GM18909 (cell line): ENCODE data around the gene TEX29.

ENCODE experiments used
- ATAC-seq: cut with Tn5 transposase; IDR thresholded peaks from one replicate; pipeline ENCODE4 v1.9.1; 2021; ENCODE audit warnings: mild to moderate bottlenecking; ENCODE audit not compliant: unreplicated experiment, poor library complexity

The TEX29 gene

GRCh38 chr13:111363591-111363990 lies 43.1 kb downstream of the TEX29 start:
- ATAC-seq, result no peak

GRCh38 chr13:111365149-111366005 lies 44.9 kb downstream of the TEX29 start:
- ATAC-seq, result no peak

- no peak for ATAC-seq
Observed at GRCh38 chr13:111367340-111367739, 46.9 kb downstream of the TEX29 start.

GRCh38 chr13:111368091-111368490 lies 47.6 kb downstream of the TEX29 start:
- no peak for ATAC-seq

GRCh38 chr13:111370147-111370546 lies 49.7 kb downstream of the TEX29 start:
- ATAC-seq, result no peak

GRCh38 chr13:111370570-111371535 lies 50.4 kb downstream of the TEX29 start:
- ATAC-seq, result no peak

- ATAC-seq, result no peak
Observed at GRCh38 chr13:111371720-111372119, 51.3 kb downstream of the TEX29 start.

- ATAC-seq, result no peak
Observed at GRCh38 chr13:111372651-111373425, 52.4 kb downstream of the TEX29 start.

- no peak for ATAC-seq
Observed at GRCh38 chr13:111373486-111373885, 53.0 kb downstream of the TEX29 start.

GRCh38 chr13:111380431-111380830 lies 60.0 kb downstream of the TEX29 start:
- ATAC-seq, result no peak

- ATAC-seq, result no peak
Observed at GRCh38 chr13:111382411-111382810, 62.0 kb downstream of the TEX29 start.

GRCh38 chr13:111382877-111383276 lies 62.4 kb downstream of the TEX29 start:
- no peak for ATAC-seq

- no peak for ATAC-seq
Observed at GRCh38 chr13:111383591-111384440, 63.4 kb downstream of the TEX29 start.

- no peak for ATAC-seq
Observed at GRCh38 chr13:111384441-111385182, 64.2 kb downstream of the TEX29 start.

GRCh38 chr13:111385183-111385857 lies 64.9 kb downstream of the TEX29 start:
- ATAC-seq, result no peak

- no peak for ATAC-seq
Observed at GRCh38 chr13:111387026-111387871, 66.8 kb downstream of the TEX29 start.

GRCh38 chr13:111387945-111388600 lies 67.6 kb downstream of the TEX29 start:
- no peak for ATAC-seq
